SK-N-MC (cell line): ENCODE data around the gene PPP6R3.

Experiments
- EZH2 ChIP-seq: fragments of 200-600 bp; sonication (generic); IDR thresholded peaks from one replicate; pipeline ENCODE4 v1.6.1; 2017; ENCODE audit warnings: antibody characterized with exemption
- FOXP2 ChIP-seq: optimal IDR thresholded peaks from 2 replicates; pipeline ENCODE3; 2011; ENCODE audit warnings: mild to moderate bottlenecking, moderate library complexity; ENCODE audit not compliant: insufficient read depth; ENCODE audit errors: extremely low read length, control extremely low read depth
- POLR2AphosphoS5 ChIP-seq: IDR thresholded peaks from 2 replicates; pipeline ENCODE4 v1.6.1; 2012; ENCODE audit warnings: mild to moderate bottlenecking, low read depth, low read length, borderline replicate concordance

GRCh38 chr11:68581901-68582300, 121.3 kb downstream of the PPP6R3 start:
- TF ChIP-seq EZH2 (no peak), POLR2AphosphoS5 (no peak), FOXP2 (no peak)
